GM12801 (cell line): ENCODE data around the gene NRN1L.

Experiments
- CTCF ChIP-seq: IDR thresholded peaks from one replicate; pipeline ENCODE4 v1.5.1; 2011; ENCODE audit warnings: control low read depth; ENCODE audit not compliant: insufficient read length; ENCODE audit errors: extremely low read depth

Gene NRN1L

GRCh38 chr16:67845291-67846062 is 39.2 kb upstream of the NRN1L start:
- no peak for TF ChIP-seq CTCF

- no peak for TF ChIP-seq CTCF
Observed at GRCh38 chr16:67846063-67846319, 38.7 kb upstream of the NRN1L start.

- no peak for TF ChIP-seq CTCF
Observed at GRCh38 chr16:67846320-67847063, 38.2 kb upstream of the NRN1L start, which contains the start of gene NUTF2. Gene NUTF2 (plus strand): TSS chr16:67846933. CDS start chr16:67865131, 18,198 bp downstream.

GRCh38 chr16:67847064-67847861 is 37.4 kb upstream of the NRN1L start, which contains the start of gene CENPT:
Gene CENPT (minus strand): TSS chr16:67847693. CDS start chr16:67833859, 13,834 bp downstream.
- TF ChIP-seq CTCF, result no peak

- TF ChIP-seq CTCF, result no peak
Observed at GRCh38 chr16:67848118-67848517, 36.6 kb upstream of the NRN1L start.

- no peak for TF ChIP-seq CTCF
Observed at GRCh38 chr16:67853670-67854069, 31.0 kb upstream of the NRN1L start.

GRCh38 chr16:67855789-67856188 is 28.9 kb upstream of the NRN1L start:
- TF ChIP-seq CTCF, result no peak
